HepG2 (cell line): ENCODE measurements around the gene IRF2. TPM values are rescaled to one million over a fixed set of nuclear protein-coding genes. Genes with fewer than 3 reads are reported as not detected.

ENCODE experiments used
- ATAC-seq: fragments of 200-7000 bp; cut with Tn5 transposase; 3 replicates; pipeline ENCODE4 v1.9.1; 2020; ENCODE audit warnings: mild to moderate bottlenecking, moderate library complexity
- BruUV-seq: library from RNA; stranded (reverse); fragments of 400-500 nt; replicated peaks from 2 replicates; lab custom pipeline; 2021; lab: Mats Ljungman, UMichigan
- CTCF ChIA-PET: fragments of 300-600 bp; formaldehyde crosslinking; extraction: SDS; loops from one replicate; lab custom pipeline; 2021; ENCODE audit warnings: low total read pairs, inconsistent platforms, low intra/inter-chr PET ratio; lab: Yijun Ruan, JAX
- POLR2A ChIA-PET: fragments of 350-600 bp; sonication (Branson Sonifier 250); formaldehyde crosslinking; loops from one replicate; lab custom pipeline; 2020; ENCODE audit warnings: antibody characterized with exemption, inconsistent platforms; lab: Yijun Ruan, JAX
- DNase-seq: peaks from one replicate; pipeline ENCODE4 v3.0.0-alpha.2; 2015; ENCODE audit warnings: low spot score
- FAIRE-seq: peaks from 3 replicates; lab custom pipeline; 2011; peaks lifted over from hg19 to GRCh38; lab: Jason Lieb, UNC
- H2AFZ ChIP-seq: one replicate; pipeline ENCODE4 v1.6.1; 2011; ENCODE audit warnings: low read length, inconsistent platforms
- H3K27ac ChIP-seq: fragments of 300-600 bp; 3 replicates; pipeline ENCODE4 v1.8.0; 2011; ENCODE audit warnings: mixed run types, mild to moderate bottlenecking, mixed read lengths, low read length, inconsistent platforms; ENCODE audit not compliant: insufficient read depth; ENCODE audit errors: extremely low read length
- H3K27me3 ChIP-seq, 2 experiments: fragments of 200-600 bp in 1 of 2; 2 replicates in 1 of 2; 3 replicates in 1 of 2; pipeline versions ENCODE4 v1.6.0 to v1.8.0; 2011; ENCODE audit warnings: low read length in 2 of 2, mild to moderate bottlenecking in 2 of 2, moderate library complexity in 2 of 2, inconsistent platforms in 1 of 2; ENCODE audit not compliant: insufficient read depth in 2 of 2, control insufficient read depth in 1 of 2
- H3K36me3 ChIP-seq, 2 experiments: fragments of 200-600 bp in 1 of 2; replicated peaks in 1 of 2; 2 replicates in 1 of 2; 3 replicates in 1 of 2; pipeline versions ENCODE4 v1.5.1 to v1.8.0; 2011; ENCODE audit warnings: low read length in 2 of 2, inconsistent platforms in 1 of 2; ENCODE audit not compliant: insufficient read depth in 2 of 2, control insufficient read depth in 1 of 2
- H3K4me1 ChIP-seq: 2 replicates; pipeline ENCODE4 v1.5.1; 2012; ENCODE audit warnings: low read length, inconsistent platforms; ENCODE audit not compliant: insufficient read depth
- H3K4me2 ChIP-seq: 2 replicates; pipeline ENCODE4 v1.6.0; 2011; ENCODE audit warnings: low read depth, low read length, inconsistent platforms
- H3K4me3 ChIP-seq, 3 experiments: fragments of 200-600 bp in 1 of 3; sonication (generic), shearing (Covaris generic) in 1 of 3; replicated peaks in 1 of 3; 2 replicates each; pipeline ENCODE4 v1.5.1; 2011 to 2016; ENCODE audit warnings: low read length in 3 of 3, inconsistent platforms in 2 of 3, low read depth in 2 of 3, mild to moderate bottlenecking in 2 of 3, control low read depth in 1 of 3, mixed read lengths in 1 of 3; ENCODE audit not compliant: insufficient read depth in 1 of 3
- H3K79me2 ChIP-seq: one replicate; pipeline ENCODE4 v1.6.1; 2011; ENCODE audit warnings: low read length, inconsistent platforms; ENCODE audit not compliant: insufficient read depth
- H3K9ac ChIP-seq: 2 replicates; pipeline ENCODE4 v1.6.0; 2011; ENCODE audit warnings: mild to moderate bottlenecking, low read depth, low read length, inconsistent platforms; ENCODE audit not compliant: insufficient read depth
- H3K9me3 ChIP-seq: 2 replicates; pipeline ENCODE4 v1.5.1; 2012; ENCODE audit warnings: mild to moderate bottlenecking, low read length
- H4K20me1 ChIP-seq: 2 replicates; pipeline ENCODE4 v1.6.0; 2011; ENCODE audit warnings: inconsistent platforms, mild to moderate bottlenecking, low read length, moderate library complexity; ENCODE audit not compliant: insufficient read depth
- HNF4A ChIP-seq: sonication (generic); formaldehyde crosslinking; IDR thresholded peaks from 2 replicates; pipeline ENCODE4 v1.4.0; 2020; ENCODE audit warnings: missing genetic modification reagents
- HNF4G ChIP-seq, 2 experiments: sonication (generic) in 1 of 2; formaldehyde crosslinking in 1 of 2; IDR thresholded peaks; 2 replicates each; pipeline versions ENCODE4 v1.4.0 to v1.6.1; 2011 to 2020; ENCODE audit warnings: borderline replicate concordance in 2 of 2, low read depth in 2 of 2, mild to moderate bottlenecking in 2 of 2, low read length in 1 of 2, missing genetic modification reagents in 1 of 2, moderate library complexity in 1 of 2
- KMT2A ChIP-seq: sonication (generic); formaldehyde crosslinking; IDR thresholded peaks from 2 replicates; pipeline ENCODE4 v1.4.0; 2020; ENCODE audit warnings: missing genetic modification reagents
- NR2C2 ChIP-seq: sonication (generic); formaldehyde crosslinking; IDR thresholded peaks from 2 replicates; pipeline ENCODE4 v1.4.0; 2020; ENCODE audit warnings: missing genetic modification reagents, mild to moderate bottlenecking, moderate library complexity, borderline replicate concordance
- NR2F1 ChIP-seq, 2 experiments: fragments of 450-650 bp in 1 of 2; formaldehyde crosslinking in 1 of 2; IDR thresholded peaks; 2 replicates each; pipeline versions ENCODE4 v1.5.0 to v1.6.1; 2016 to 2020; ENCODE audit warnings: mild to moderate bottlenecking in 1 of 2, missing compliant biosample characterization in 1 of 2, missing genetic modification reagents in 1 of 2, moderate library complexity in 1 of 2
- RARA ChIP-seq: IDR thresholded peaks from 2 replicates; pipeline ENCODE4 v1.6.1; 2016; ENCODE audit warnings: missing genetic modification reagents, missing compliant biosample characterization
- ZBTB8A ChIP-seq: sonication (generic); formaldehyde crosslinking; IDR thresholded peaks from 2 replicates; pipeline ENCODE4 v1.4.0; 2020; ENCODE audit warnings: mild to moderate bottlenecking, low read depth, missing genetic modification reagents, borderline replicate concordance
- ZNF264 ChIP-seq: sonication (generic); formaldehyde crosslinking; IDR thresholded peaks from 2 replicates; pipeline ENCODE4 v1.4.0; 2020; ENCODE audit warnings: missing genetic modification reagents
- ZNF614 ChIP-seq: IDR thresholded peaks from 2 replicates; pipeline ENCODE4 v1.6.1; 2018; ENCODE audit warnings: missing biosample characterization, missing genetic modification reagents, inconsistent platforms, borderline replicate concordance
- WGBS: methylation state at CpG from one replicate; pipeline ENCODE4 v1.1.6; 2017; ENCODE audit warnings: low lambda C conversion rate; 5-methylcytosine and 5-hydroxymethylcytosine counted together
- in situ Hi-C: cut with HindIII; loops from 2 replicates; pipeline ENCODE4 v1.10.0; 2017; ENCODE audit warnings: low pct_unique_long_range_greater_than_20kb; ENCODE audit not compliant: extremely low pct_ligation_motif_present
- intact Hi-C: fragments of 100-400 bp; cut with micrococcal nuclease; formaldehyde crosslinking; loops from one replicate; pipeline ENCODE4 v1.10.0; 2022; ENCODE audit not compliant: unreplicated experiment
- polyA plus RNA-seq, 8 experiments: library from polyadenylated mRNA; depleted of rRNA in 3 of 8; stranded (reverse) in 7 of 8; unstranded in 1 of 8; fragments of >200 nt; fragmentation: Illumina TruSeq in 4 of 8; extraction: Trizol in 4 of 8; gene quantifications; 2 replicates each; pipeline versions ENCODE4 v1.2.1 to v1.2.3, GENCODE V29; 2011 to 2016; ENCODE audit warnings: low read depth in 4 of 8, missing spikeins in 1 of 8, mixed read lengths in 1 of 8; ENCODE audit not compliant: insufficient read depth in 1 of 8
- total RNA-seq, 5 experiments: library from RNA; depleted of rRNA; stranded (reverse); fragments of >200 nt; fragmentation: Illumina TruSeq; extraction: Trizol; gene quantifications; 2 replicates each; pipeline ENCODE4 v1.2.3, GENCODE V29; 2016; ENCODE audit warnings: low read depth in 1 of 5
- TF ChIP-seq, protein P1 (sequence below): IDR thresholded peaks from 2 replicates; pipeline ENCODE4 v1.4.0; 2020; ENCODE audit warnings: mild to moderate bottlenecking, missing genetic modification reagents
- TF ChIP-seq, protein P2 (sequence below), 2 experiments: IDR thresholded peaks; 2 replicates each; pipeline ENCODE4 v1.6.1; 2011 to 2012; ENCODE audit warnings: low read length in 2 of 2, borderline replicate concordance in 1 of 2, low read depth in 1 of 2, mild to moderate bottlenecking in 1 of 2, moderate library complexity in 1 of 2
- TF ChIP-seq, protein P3 (sequence below): IDR thresholded peaks from 2 replicates; pipeline ENCODE4 v1.6.1; 2016; ENCODE audit warnings: low read depth, borderline replicate concordance
- TF ChIP-seq, protein P4 (sequence below): sonication (generic); formaldehyde crosslinking; conservative IDR thresholded peaks from 2 replicates; pipeline ENCODE4 v1.8.0; 2022; ENCODE audit warnings: low read depth, missing genetic modification reagents

IRF2 gene
- total and polyA plus RNA-seq, 2 of the 13 experiments (the other 11 are each of a cell fraction or from before 2014, with no cell fraction given): 15.5 to 28.8 TPM

DNA sequence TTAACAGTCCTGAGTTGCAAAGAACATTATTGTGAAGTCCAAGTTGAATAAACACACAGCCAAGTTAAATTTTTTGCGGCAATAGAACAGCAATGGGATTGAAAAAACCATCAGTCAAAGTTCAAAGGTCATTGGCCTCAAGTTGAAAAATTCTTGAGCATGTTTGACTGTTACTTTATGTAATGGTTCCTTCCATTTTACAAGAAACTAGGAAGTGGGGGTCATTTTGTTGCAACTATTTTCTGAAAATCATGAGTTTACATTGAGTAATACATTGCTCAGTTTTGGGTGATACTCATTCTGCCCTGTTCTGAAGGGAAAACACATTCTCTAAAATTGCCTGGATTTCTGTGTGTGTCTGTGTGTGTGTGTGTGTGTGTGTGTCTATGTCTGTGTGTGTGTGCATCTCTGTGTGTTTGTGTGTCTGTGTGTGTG, 5.2 kb upstream of the IRF2 start:
- no peak overlapping the region for H2AFZ ChIP-seq
- no peak for DNase-seq
- H4K20me1 ChIP-seq: no peaks in the 10 kb centered on the region
- no peaks in the 10 kb centered on the region for H3K36me3 ChIP-seq
- no peak overlapping the region for H3K4me3 ChIP-seq
- 22% methylated on average over 1 of the region's 1 CpG for WGBS
- H3K4me2 ChIP-seq: no peak overlapping the region
- ChIA-PET POLR2A (interaction anchor here (0.7 kb wide), 1 partner anchor 39 kb away, joined by 3 read pairs; no protein-coding TSS in a partner anchor), CTCF (no interaction called here)
- intact Hi-C loops: loop anchor here (10.0 kb wide), 1 partner anchor 165 kb away; the partner anchor contains the start of genes CASP3 and PRIMPOL
- peaks cover 41% of the 10 kb centered on the region for H3K4me1 ChIP-seq
- H3K27ac ChIP-seq: no peak overlapping the region
- H3K9ac ChIP-seq: no peak overlapping the region
- peaks cover 10% of the 10 kb centered on the region for H3K79me2 ChIP-seq
- no peak for ATAC-seq
- in situ Hi-C loops: no loop called here
- peaks cover 5% of the 10 kb centered on the region; the same call in 1 of the 2 replicates for H3K9me3 ChIP-seq
- FAIRE-seq: peak; percentile 58
- H3K27me3 ChIP-seq: no peaks in the 10 kb centered on the region; a peak in 1 of 5 replicates
- no TSS peak for BruUV-seq
- peak; percentile 65; the same call in 1 of the 2 replicates for TF ChIP-seq NR2C2 (CRISPR knock-in tag)
- TF ChIP-seq, protein P1, sequence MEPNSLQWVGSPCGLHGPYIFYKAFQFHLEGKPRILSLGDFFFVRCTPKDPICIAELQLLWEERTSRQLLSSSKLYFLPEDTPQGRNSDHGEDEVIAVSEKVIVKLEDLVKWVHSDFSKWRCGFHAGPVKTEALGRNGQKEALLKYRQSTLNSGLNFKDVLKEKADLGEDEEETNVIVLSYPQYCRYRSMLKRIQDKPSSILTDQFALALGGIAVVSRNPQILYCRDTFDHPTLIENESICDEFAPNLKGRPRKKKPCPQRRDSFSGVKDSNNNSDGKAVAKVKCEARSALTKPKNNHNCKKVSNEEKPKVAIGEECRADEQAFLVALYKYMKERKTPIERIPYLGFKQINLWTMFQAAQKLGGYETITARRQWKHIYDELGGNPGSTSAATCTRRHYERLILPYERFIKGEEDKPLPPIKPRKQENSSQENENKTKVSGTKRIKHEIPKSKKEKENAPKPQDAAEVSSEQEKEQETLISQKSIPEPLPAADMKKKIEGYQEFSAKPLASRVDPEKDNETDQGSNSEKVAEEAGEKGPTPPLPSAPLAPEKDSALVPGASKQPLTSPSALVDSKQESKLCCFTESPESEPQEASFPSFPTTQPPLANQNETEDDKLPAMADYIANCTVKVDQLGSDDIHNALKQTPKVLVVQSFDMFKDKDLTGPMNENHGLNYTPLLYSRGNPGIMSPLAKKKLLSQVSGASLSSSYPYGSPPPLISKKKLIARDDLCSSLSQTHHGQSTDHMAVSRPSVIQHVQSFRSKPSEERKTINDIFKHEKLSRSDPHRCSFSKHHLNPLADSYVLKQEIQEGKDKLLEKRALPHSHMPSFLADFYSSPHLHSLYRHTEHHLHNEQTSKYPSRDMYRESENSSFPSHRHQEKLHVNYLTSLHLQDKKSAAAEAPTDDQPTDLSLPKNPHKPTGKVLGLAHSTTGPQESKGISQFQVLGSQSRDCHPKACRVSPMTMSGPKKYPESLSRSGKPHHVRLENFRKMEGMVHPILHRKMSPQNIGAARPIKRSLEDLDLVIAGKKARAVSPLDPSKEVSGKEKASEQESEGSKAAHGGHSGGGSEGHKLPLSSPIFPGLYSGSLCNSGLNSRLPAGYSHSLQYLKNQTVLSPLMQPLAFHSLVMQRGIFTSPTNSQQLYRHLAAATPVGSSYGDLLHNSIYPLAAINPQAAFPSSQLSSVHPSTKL (CRISPR knock-in tag): no peak
- 0 out of 2 replicates have a peak, but pooled peaks have one; percentile 8 for TF ChIP-seq RARA (CRISPR knock-in tag)
- peak; percentile 24; the same call in 1 of the 2 replicates for TF ChIP-seq HNF4G (IDR thresholded peaks at IDR 0.05; ENCODE audit: borderline replicate concordance, low read depth, low read length)
- no peak for TF ChIP-seq HNF4G (CRISPR knock-in tag; IDR thresholded peaks at IDR 0.05; ENCODE audit: borderline replicate concordance, low read depth)
- TF ChIP-seq HNF4A (CRISPR knock-in tag): peak; percentile 45
- TF ChIP-seq KMT2A (CRISPR knock-in tag): no peak
- TF ChIP-seq NR2F1 (CRISPR knock-in tag; IDR thresholded peaks at IDR 0.05): 0 out of 4 replicates have a peak, but pooled peaks of 1 of the 2 experiments have one; percentile 23
- TF ChIP-seq ZNF264: no peak
- TF ChIP-seq, protein P2, sequence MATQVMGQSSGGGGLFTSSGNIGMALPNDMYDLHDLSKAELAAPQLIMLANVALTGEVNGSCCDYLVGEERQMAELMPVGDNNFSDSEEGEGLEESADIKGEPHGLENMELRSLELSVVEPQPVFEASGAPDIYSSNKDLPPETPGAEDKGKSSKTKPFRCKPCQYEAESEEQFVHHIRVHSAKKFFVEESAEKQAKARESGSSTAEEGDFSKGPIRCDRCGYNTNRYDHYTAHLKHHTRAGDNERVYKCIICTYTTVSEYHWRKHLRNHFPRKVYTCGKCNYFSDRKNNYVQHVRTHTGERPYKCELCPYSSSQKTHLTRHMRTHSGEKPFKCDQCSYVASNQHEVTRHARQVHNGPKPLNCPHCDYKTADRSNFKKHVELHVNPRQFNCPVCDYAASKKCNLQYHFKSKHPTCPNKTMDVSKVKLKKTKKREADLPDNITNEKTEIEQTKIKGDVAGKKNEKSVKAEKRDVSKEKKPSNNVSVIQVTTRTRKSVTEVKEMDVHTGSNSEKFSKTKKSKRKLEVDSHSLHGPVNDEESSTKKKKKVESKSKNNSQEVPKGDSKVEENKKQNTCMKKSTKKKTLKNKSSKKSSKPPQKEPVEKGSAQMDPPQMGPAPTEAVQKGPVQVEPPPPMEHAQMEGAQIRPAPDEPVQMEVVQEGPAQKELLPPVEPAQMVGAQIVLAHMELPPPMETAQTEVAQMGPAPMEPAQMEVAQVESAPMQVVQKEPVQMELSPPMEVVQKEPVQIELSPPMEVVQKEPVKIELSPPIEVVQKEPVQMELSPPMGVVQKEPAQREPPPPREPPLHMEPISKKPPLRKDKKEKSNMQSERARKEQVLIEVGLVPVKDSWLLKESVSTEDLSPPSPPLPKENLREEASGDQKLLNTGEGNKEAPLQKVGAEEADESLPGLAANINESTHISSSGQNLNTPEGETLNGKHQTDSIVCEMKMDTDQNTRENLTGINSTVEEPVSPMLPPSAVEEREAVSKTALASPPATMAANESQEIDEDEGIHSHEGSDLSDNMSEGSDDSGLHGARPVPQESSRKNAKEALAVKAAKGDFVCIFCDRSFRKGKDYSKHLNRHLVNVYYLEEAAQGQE (IDR thresholded peaks at IDR 0.05; ENCODE audit: borderline replicate concordance in 1 of 2, low read depth in 1 of 2, low read length in 2 of 2): no peak
- no peak for TF ChIP-seq ZNF614
- TF ChIP-seq, protein P3, sequence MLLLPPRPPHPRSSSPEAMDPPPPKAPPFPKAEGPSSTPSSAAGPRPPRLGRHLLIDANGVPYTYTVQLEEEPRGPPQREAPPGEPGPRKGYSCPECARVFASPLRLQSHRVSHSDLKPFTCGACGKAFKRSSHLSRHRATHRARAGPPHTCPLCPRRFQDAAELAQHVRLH (CRISPR knock-in tag): no peak
- TF ChIP-seq ZBTB8A: no peak
- TF ChIP-seq, protein P4, sequence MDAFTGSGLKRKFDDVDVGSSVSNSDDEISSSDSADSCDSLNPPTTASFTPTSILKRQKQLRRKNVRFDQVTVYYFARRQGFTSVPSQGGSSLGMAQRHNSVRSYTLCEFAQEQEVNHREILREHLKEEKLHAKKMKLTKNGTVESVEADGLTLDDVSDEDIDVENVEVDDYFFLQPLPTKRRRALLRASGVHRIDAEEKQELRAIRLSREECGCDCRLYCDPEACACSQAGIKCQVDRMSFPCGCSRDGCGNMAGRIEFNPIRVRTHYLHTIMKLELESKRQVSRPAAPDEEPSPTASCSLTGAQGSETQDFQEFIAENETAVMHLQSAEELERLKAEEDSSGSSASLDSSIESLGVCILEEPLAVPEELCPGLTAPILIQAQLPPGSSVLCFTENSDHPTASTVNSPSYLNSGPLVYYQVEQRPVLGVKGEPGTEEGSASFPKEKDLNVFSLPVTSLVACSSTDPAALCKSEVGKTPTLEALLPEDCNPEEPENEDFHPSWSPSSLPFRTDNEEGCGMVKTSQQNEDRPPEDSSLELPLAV: no peak
